GM12878 (cell line): ENCODE data around the gene PTGES3L. TPM values are rescaled to one million over a fixed set of nuclear protein-coding genes. Genes with fewer than 3 reads are reported as not detected.
"Not testable (repeated sequence)": the region's sequence is repeated elsewhere in the genome, so short reads cannot be mapped to it uniquely, and the experiment has no call there.

ENCODE experiments used
- ATAC-seq: fragments of 200-7000 bp; cut with Tn5 transposase; 3 replicates; pipeline ENCODE4 v1.9.1; 2020; ENCODE audit warnings: mild to moderate bottlenecking, moderate library complexity
- BruUV-seq: library from RNA; stranded (reverse); fragments of 400-500 nt; replicated peaks from 2 replicates; lab custom pipeline; 2021; lab: Mats Ljungman, UMichigan
- CTCF ChIA-PET: fragments of 300-600 bp; sonication (Branson Sonifier 250); formaldehyde crosslinking; extraction: SDS; loops from one replicate; lab custom pipeline; 2021; ENCODE audit warnings: inconsistent platforms; lab: Yijun Ruan, JAX
- POLR2A ChIA-PET: fragments of 350-600 bp; formaldehyde crosslinking; extraction: SDS; loops from one replicate; lab custom pipeline; 2021; ENCODE audit warnings: inconsistent platforms; lab: Charles Lee
- RAD21 ChIA-PET: fragments of 300-600 bp; sonication (Branson Sonifier 250); formaldehyde crosslinking; loops from one replicate; lab custom pipeline; 2023; ENCODE audit warnings: antibody characterized with exemption; ENCODE audit not compliant: unreplicated experiment; lab: Charles Lee
- SMC1A ChIA-PET: fragments of 300-600 bp; sonication (Branson Sonifier 250); formaldehyde crosslinking; loops from one replicate; lab custom pipeline; 2023; ENCODE audit not compliant: unreplicated experiment, uncharacterized antibody; lab: Charles Lee
- DNase-seq: peaks from one replicate; pipeline ENCODE4 v3.0.0-alpha.2; 2011; ENCODE audit warnings: low read depth, low spot score
- FAIRE-seq: peaks from 3 replicates; lab custom pipeline; 2011; peaks lifted over from hg19 to GRCh38; lab: Jason Lieb, UNC
- H2AFZ ChIP-seq: 2 replicates; pipeline ENCODE4 v1.6.0; 2011; ENCODE audit warnings: low read depth, low read length, control low read depth; ENCODE audit not compliant: control insufficient read depth
- H3K27ac ChIP-seq: 2 replicates; pipeline ENCODE4 v1.5.1; 2011; ENCODE audit warnings: control low read depth; ENCODE audit not compliant: control insufficient read depth, insufficient read depth
- H3K27me3 ChIP-seq, 2 experiments: replicated peaks in 1 of 2; 2 replicates each; pipeline versions ENCODE4 v1.6.0 to v1.6.1; 2011; ENCODE audit warnings: low read length in 1 of 2; ENCODE audit not compliant: control insufficient read depth in 2 of 2, insufficient read depth in 2 of 2
- H3K36me3 ChIP-seq, 2 experiments: 2 replicates each; pipeline ENCODE4 v1.5.1; 2011; ENCODE audit warnings: low read length in 1 of 2; ENCODE audit not compliant: control insufficient read depth in 2 of 2, insufficient read depth in 2 of 2
- H3K4me1 ChIP-seq: 2 replicates; pipeline ENCODE4 v1.6.1; 2011; ENCODE audit warnings: mild to moderate bottlenecking, low read length, moderate library complexity, mixed read lengths; ENCODE audit not compliant: control insufficient read depth, insufficient read depth
- H3K4me2 ChIP-seq: 2 replicates; pipeline ENCODE4 v1.6.0; 2011; ENCODE audit warnings: control low read depth; ENCODE audit not compliant: control insufficient read depth, insufficient read depth
- H3K4me3 ChIP-seq: fragments of 200-600 bp; sonication (generic); 2 replicates; pipeline ENCODE4 v1.5.1; 2016
- H3K79me2 ChIP-seq: 2 replicates; pipeline ENCODE4 v1.6.0; 2011; ENCODE audit warnings: low read length; ENCODE audit not compliant: control insufficient read depth, insufficient read depth
- H3K9ac ChIP-seq: 2 replicates; pipeline ENCODE4 v1.8.0; 2011; ENCODE audit warnings: low read length, control low read depth, mixed read lengths; ENCODE audit not compliant: control insufficient read depth, insufficient read depth
- H3K9me3 ChIP-seq: replicated peaks from 3 replicates; pipeline ENCODE4 v1.5.1; 2011; ENCODE audit warnings: mild to moderate bottlenecking, low read length; ENCODE audit not compliant: control insufficient read depth, insufficient read depth
- H4K20me1 ChIP-seq: 2 replicates; pipeline ENCODE4 v1.6.0; 2011; ENCODE audit not compliant: control insufficient read depth, insufficient read depth
- IRF5 ChIP-seq: fragments of 450-650 bp; IDR thresholded peaks from 2 replicates; pipeline ENCODE4 v1.6.1; 2017; ENCODE audit warnings: borderline replicate concordance
- POLR2AphosphoS2 ChIP-seq: IDR thresholded peaks from 2 replicates; pipeline ENCODE4 v1.6.1; 2011; ENCODE audit warnings: low read depth, mild to moderate bottlenecking, low read length, improper control_type of control experiment, moderate library complexity
- TBL1XR1 ChIP-seq: IDR thresholded peaks from 2 replicates; pipeline ENCODE4 v1.6.1; 2012; ENCODE audit warnings: low read depth, low read length, improper control_type of control experiment
- YY1 ChIP-seq: IDR thresholded peaks from 2 replicates; pipeline ENCODE4 v1.6.1; 2011; ENCODE audit warnings: low read depth, mild to moderate bottlenecking, low read length
- ZNF207 ChIP-seq: fragments of 450-650 bp; IDR thresholded peaks from 2 replicates; pipeline ENCODE4 v1.6.1; 2014; ENCODE audit warnings: antibody characterized with exemption, mild to moderate bottlenecking, borderline replicate concordance
- ZNF217 ChIP-seq: fragments of 450-650 bp; IDR thresholded peaks from 2 replicates; pipeline ENCODE4 v1.6.1; 2017; ENCODE audit warnings: antibody characterized with exemption, mild to moderate bottlenecking
- WGBS: methylation state at CpG from one replicate; pipeline ENCODE4 v1.1.6; 2016; ENCODE audit warnings: low lambda C conversion rate; ENCODE audit not compliant: insufficient replicate concordance, insufficient coverage; ENCODE audit errors: missing lambda C conversion rate; 5-methylcytosine and 5-hydroxymethylcytosine counted together
- in situ Hi-C: fragments of 300-500 bp; cut with MboI; formaldehyde crosslinking; loops from 9 replicates; pipeline ENCODE4 v1.14.3; 2018; ENCODE audit warnings: mixed read lengths
- intact Hi-C: fragments of 100-400 bp; cut with micrococcal nuclease; formaldehyde crosslinking; loops from one replicate; pipeline ENCODE4 v1.14.2; 2022; ENCODE audit not compliant: unreplicated experiment
- polyA plus RNA-seq, 11 experiments: library from polyadenylated mRNA; depleted of rRNA in 4 of 11; unstranded in 6 of 11; stranded (reverse) in 5 of 11; fragments of >200 nt; fragmentation: Nextera tagmentation in 4 of 11; fragmentation: Illumina TruSeq in 1 of 11; extraction: Ambion mirVana in 4 of 11; extraction: Trizol in 1 of 11; gene quantifications; 1 replicate in 1 of 11; 2 replicates in 10 of 11; pipeline versions ENCODE4 v1.2.1 to v1.2.3, GENCODE V29; 2011 to 2016; ENCODE audit warnings: inconsistent platforms in 2 of 11, missing spikeins in 2 of 11, low read depth in 1 of 11
- total RNA-seq, 4 experiments: library from RNA; depleted of rRNA in 3 of 4; stranded (reverse); fragments of >200 nt in 3 of 4; fragmentation: Illumina TruSeq in 1 of 4; extraction: Trizol in 1 of 4; gene quantifications; 2 replicates each; pipeline versions ENCODE4 v1.2.1 to v1.2.3, GENCODE V29; 2013 to 2021

Gene PTGES3L
- total and polyA plus RNA-seq, 10 of the 15 experiments (the other 5 are each of a cell fraction or from before 2014, with no cell fraction given) = 0.11 to 2.3 (median 0.98) TPM

- SMC1A ChIA-PET = interaction anchor here (1.6 kb wide), 1 partner anchor 22 kb away, joined by 5 read pairs; the partner anchor contains the start of gene RPL27
- H3K9ac ChIP-seq, in situ Hi-C loops: not testable (repeated sequence)
Observed at GRCh38 chr17:42975701-42976100, 4.2 kb downstream of the PTGES3L start.

GRCh38 chr17:42975265-42975664 is 4.6 kb downstream of the PTGES3L start:
- in situ Hi-C loops = no loop called here
- no TSS peak for BruUV-seq
- CTCF ChIA-PET = interaction anchor here (1.0 to 1.6 kb wide), 2 partner anchors 46 to 212 kb away, joined by 3 read pairs; no protein-coding TSS in a partner anchor

More at GRCh38 chr17:42975701-42976100, 4.2 kb downstream of the PTGES3L start:
- intact Hi-C loops, H3K27ac ChIP-seq, BruUV-seq, H3K4me2 ChIP-seq, H4K20me1 ChIP-seq, DNase-seq, FAIRE-seq, RAD21 ChIA-PET, H3K4me1 ChIP-seq, H3K27me3 ChIP-seq, H3K79me2 ChIP-seq, H3K4me3 ChIP-seq, H3K9me3 ChIP-seq, H3K36me3 ChIP-seq, H2AFZ ChIP-seq, ATAC-seq: not testable (repeated sequence)
- 66% methylated on average over 16 of the region's 16 CpGs for WGBS
- ChIA-PET CTCF (interaction anchor here (1.0 to 1.6 kb wide), 2 partner anchors 12 to 212 kb away, joined by 3 read pairs; no protein-coding TSS in a partner anchor), POLR2A (interaction anchor here (0.8 to 1.2 kb wide), 2 partner anchors 10 to 12 kb away, joined by 3 read pairs; no protein-coding TSS in a partner anchor)

GRCh38 chr17:42973323-42973722 is 6.6 kb downstream of the PTGES3L start:
- H3K4me1 ChIP-seq, H3K27ac ChIP-seq, H4K20me1 ChIP-seq, ATAC-seq, DNase-seq, H3K4me3 ChIP-seq, in situ Hi-C loops, H3K36me3 ChIP-seq, FAIRE-seq, H3K79me2 ChIP-seq, H2AFZ ChIP-seq, RAD21 ChIA-PET, SMC1A ChIA-PET, H3K9me3 ChIP-seq, H3K4me2 ChIP-seq, H3K9ac ChIP-seq, intact Hi-C loops, BruUV-seq, CTCF ChIA-PET, H3K27me3 ChIP-seq: not testable (repeated sequence)
- 85% methylated on average over 6 of the region's 18 CpGs for WGBS
- POLR2A ChIA-PET = interaction anchor here (0.6 kb wide), 1 partner anchor 249 kb away, joined by 3 read pairs; no protein-coding TSS in a partner anchor

More at GRCh38 chr17:42975265-42975664, 4.6 kb downstream of the PTGES3L start:
- ChIA-PET RAD21 (no interaction called here), POLR2A (interaction anchor here (0.6 to 1.2 kb wide), 4 partner anchors 9 to 214 kb away, joined by 3 to 8 read pairs (median 5); no protein-coding TSS in a partner anchor), SMC1A (interaction anchor here (1.6 kb wide), 1 partner anchor 23 kb away, joined by 5 read pairs; the partner anchor contains the start of gene RPL27)
- Histone ChIP-seq H3K4me3 (no peak overlapping the region), H3K9ac (no peak overlapping the region), H3K27me3 (no peaks in the 10 kb centered on the region), H2AFZ (no peak overlapping the region), H3K27ac (no peak overlapping the region), H3K79me2 (peaks cover 3% of the 10 kb centered on the region), H3K4me1 (peaks cover 9% of the 10 kb centered on the region), H3K4me2 (no peak overlapping the region), H4K20me1 (no peaks in the 10 kb centered on the region), H3K9me3 (no peaks in the 10 kb centered on the region), H3K36me3 (no peaks in the 10 kb centered on the region)
- TF ChIP-seq POLR2AphosphoS2 (no peak), TBL1XR1 (no peak), ZNF217 (no peak), IRF5 (no peak), YY1 (no peak), ZNF207 (no peak)
- ATAC-seq (no peak), DNase-seq (no peak), FAIRE-seq (no peak)
- intact Hi-C loops = no loop called here
- 3% methylated on average over 2 of the region's 2 CpGs for WGBS
